ENCODE data around the gene DENND2C. TPM values are rescaled to one million over a fixed set of nuclear protein-coding genes. Genes with fewer than 3 reads are reported as not detected.

The DENND2C gene
- total and polyA plus RNA-seq, 2 of the 13 experiments (the other 11 are each of a cell fraction or from before 2014, with no cell fraction given), result 0.08 to 0.33 TPM

- TF ChIP-seq, protein P1, sequence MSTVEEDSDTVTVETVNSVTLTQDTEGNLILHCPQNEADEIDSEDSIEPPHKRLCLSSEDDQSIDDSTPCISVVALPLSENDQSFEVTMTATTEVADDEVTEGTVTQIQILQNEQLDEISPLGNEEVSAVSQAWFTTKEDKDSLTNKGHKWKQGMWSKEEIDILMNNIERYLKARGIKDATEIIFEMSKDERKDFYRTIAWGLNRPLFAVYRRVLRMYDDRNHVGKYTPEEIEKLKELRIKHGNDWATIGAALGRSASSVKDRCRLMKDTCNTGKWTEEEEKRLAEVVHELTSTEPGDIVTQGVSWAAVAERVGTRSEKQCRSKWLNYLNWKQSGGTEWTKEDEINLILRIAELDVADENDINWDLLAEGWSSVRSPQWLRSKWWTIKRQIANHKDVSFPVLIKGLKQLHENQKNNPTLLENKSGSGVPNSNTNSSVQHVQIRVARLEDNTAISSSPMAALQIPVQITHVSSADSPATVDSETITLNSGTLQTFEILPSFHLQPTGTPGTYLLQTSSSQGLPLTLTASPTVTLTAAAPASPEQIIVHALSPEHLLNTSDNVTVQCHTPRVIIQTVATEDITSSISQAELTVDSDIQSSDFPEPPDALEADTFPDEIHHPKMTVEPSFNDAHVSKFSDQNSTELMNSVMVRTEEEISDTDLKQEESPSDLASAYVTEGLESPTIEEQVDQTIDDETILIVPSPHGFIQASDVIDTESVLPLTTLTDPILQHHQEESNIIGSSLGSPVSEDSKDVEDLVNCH (CRISPR knock-in tag; IDR thresholded peaks at IDR 0.05), result no peak
- TF ChIP-seq RCOR2 (CRISPR knock-in tag; IDR thresholded peaks at IDR 0.05), result no peak
- no peak for TF ChIP-seq ZKSCAN1 (IDR thresholded peaks at IDR 0.05; ENCODE audit: low read length)
- peak; percentile 62 for TF ChIP-seq HNRNPLL (IDR thresholded peaks at IDR 0.05; ENCODE audit: low read depth, low read length, poor library complexity, severe bottlenecking)
- TF ChIP-seq, protein P2, sequence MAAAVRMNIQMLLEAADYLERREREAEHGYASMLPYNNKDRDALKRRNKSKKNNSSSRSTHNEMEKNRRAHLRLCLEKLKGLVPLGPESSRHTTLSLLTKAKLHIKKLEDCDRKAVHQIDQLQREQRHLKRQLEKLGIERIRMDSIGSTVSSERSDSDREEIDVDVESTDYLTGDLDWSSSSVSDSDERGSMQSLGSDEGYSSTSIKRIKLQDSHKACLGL (CRISPR knock-in tag; IDR thresholded peaks at IDR 0.05), result peak; percentile 91; the same call in 1 of the 2 replicates
- TF ChIP-seq MAFF (IDR thresholded peaks at IDR 0.05; ENCODE audit: low read depth, low read length), result no peak
- TF ChIP-seq ZFP1 (CRISPR knock-in tag; IDR thresholded peaks at IDR 0.05), result no peak
- TF ChIP-seq ZNF281 (CRISPR knock-in tag; IDR thresholded peaks at IDR 0.05; ENCODE audit: borderline replicate concordance), result peak; percentile 32; the same call in 1 of the 2 replicates
- no peak for TF ChIP-seq STAT6 (CRISPR knock-in tag; IDR thresholded peaks at IDR 0.05; ENCODE audit: borderline replicate concordance)
- TF ChIP-seq AGO1 (IDR thresholded peaks at IDR 0.05; ENCODE audit: low read depth, low read length, poor library complexity, severe bottlenecking), result peak; percentile 76
- TF ChIP-seq ZNF138 (CRISPR knock-in tag; IDR thresholded peaks at IDR 0.05; ENCODE audit: low read depth), result no peak
- no peak for TF ChIP-seq ZNF841 (CRISPR knock-in tag; IDR thresholded peaks at IDR 0.05; ENCODE audit: borderline replicate concordance)
- TF ChIP-seq ZNF205 (CRISPR knock-in tag; IDR thresholded peaks at IDR 0.05), result peak; percentile 57; the same call in 1 of the 2 replicates
- no peak for TF ChIP-seq BCL3 (CRISPR knock-in tag; IDR thresholded peaks at IDR 0.05)
- TF ChIP-seq ZNF546 (CRISPR knock-in tag; conservative IDR thresholded peaks at IDR 0.05), result no peak
- peak; percentile 74; the same call in 1 of the 2 replicates for TF ChIP-seq CBFB (CRISPR knock-in tag; IDR thresholded peaks at IDR 0.05)
- TF ChIP-seq GABPB1 (CRISPR knock-in tag; IDR thresholded peaks at IDR 0.05), result peak; percentile 98
Observed at GRCh38 chr1:114716304-114717170, 46.7 kb upstream of the DENND2C start, which contains the start of gene NRAS (continued).
